H1 (cell line): ENCODE data around the gene LCA5. TPM values are rescaled to one million over a fixed set of nuclear protein-coding genes. Genes with fewer than 3 reads are reported as not detected.

Experiments used
- CTCF ChIA-PET: fragments of 300-600 bp; sonication (Branson Sonifier 250); formaldehyde crosslinking; loops from one replicate; lab custom pipeline; 2021; ENCODE audit not compliant: partially characterized antibody; lab: Charles Lee
- POLR2A ChIA-PET: fragments of 300-600 bp; sonication (Branson Sonifier 250); formaldehyde crosslinking; loops from one replicate; lab custom pipeline; 2021; ENCODE audit warnings: inconsistent platforms; ENCODE audit not compliant: partially characterized antibody; lab: Charles Lee
- DNase-seq, 2 experiments: peaks; one replicate each; pipeline versions ENCODE4 v3.0.0 to v3.0.0-alpha.2; 2010 to 2022; ENCODE audit warnings: low spot score in 2 of 2, low read depth in 1 of 2, mixed read lengths in 1 of 2
- FAIRE-seq: peaks from 2 replicates; lab custom pipeline; 2011; peaks lifted over from hg19 to GRCh38; lab: Jason Lieb, UNC
- H2AFZ ChIP-seq: 2 replicates; pipeline ENCODE4 v1.8.1; 2012; ENCODE audit warnings: low read length, inconsistent platforms
- H2AK5ac ChIP-seq: 2 replicates; pipeline ENCODE4 v1.6.1; 2013; ENCODE audit warnings: low read depth, low read length
- H2BK120ac ChIP-seq: replicated peaks from 2 replicates; pipeline ENCODE3; 2013; ENCODE audit warnings: low read depth, low read length, inconsistent platforms
- H2BK12ac ChIP-seq: 2 replicates; pipeline ENCODE4 v1.6.1; 2013; ENCODE audit warnings: low read depth, low read length
- H2BK15ac ChIP-seq: 2 replicates; pipeline ENCODE4 v1.6.1; 2013; ENCODE audit warnings: low read length
- H2BK20ac ChIP-seq: 2 replicates; pipeline ENCODE4 v1.6.1; 2013; ENCODE audit warnings: low read length
- H2BK5ac ChIP-seq: 2 replicates; pipeline ENCODE4 v1.6.1; 2013; ENCODE audit warnings: low read depth, low read length
- H3K14ac ChIP-seq: 2 replicates; pipeline ENCODE4 v1.6.1; 2013; ENCODE audit warnings: inconsistent platforms; ENCODE audit not compliant: insufficient read length
- H3K18ac ChIP-seq: 2 replicates; pipeline ENCODE4 v1.6.1; 2013; ENCODE audit warnings: low read length; ENCODE audit errors: extremely low read depth
- H3K23ac ChIP-seq: 2 replicates; pipeline ENCODE4 v1.6.1; 2013; ENCODE audit warnings: inconsistent platforms; ENCODE audit not compliant: insufficient read length
- H3K23me2 ChIP-seq: 2 replicates; pipeline ENCODE4 v1.6.1; 2013; ENCODE audit warnings: low read depth, low read length
- H3K27ac ChIP-seq: 2 replicates; pipeline ENCODE4 v1.6.1; 2011; ENCODE audit warnings: low read depth, low read length, inconsistent platforms
- H3K27me3 ChIP-seq, 4 experiments: replicated peaks in 1 of 4; 1 replicate in 1 of 4; 2 replicates in 3 of 4; pipeline versions ENCODE4 v1.6.1 to v1.8.1; 2011 to 2013; ENCODE audit warnings: low read length in 3 of 4, mild to moderate bottlenecking in 3 of 4, inconsistent platforms in 2 of 4, mixed read lengths in 2 of 4, moderate library complexity in 1 of 4; ENCODE audit not compliant: control insufficient read depth in 3 of 4, insufficient read depth in 3 of 4; ENCODE audit errors: extremely low read depth in 1 of 4
- H3K36me3 ChIP-seq, 4 experiments: 2 replicates each; pipeline versions ENCODE4 v1.6.1 to v1.8.1; 2011 to 2013; ENCODE audit warnings: mild to moderate bottlenecking in 4 of 4, low read length in 3 of 4, moderate library complexity in 2 of 4, control low read depth in 1 of 4, inconsistent platforms in 1 of 4; ENCODE audit not compliant: insufficient read depth in 4 of 4, control insufficient read depth in 2 of 4
- H3K4ac ChIP-seq: replicated peaks from 2 replicates; pipeline ENCODE3; 2013; ENCODE audit warnings: low read length, low read depth, mixed read lengths, inconsistent platforms; ENCODE audit not compliant: insufficient read length
- H3K4me1 ChIP-seq, 4 experiments: replicated peaks in 1 of 4; 1 replicate in 1 of 4; 2 replicates in 3 of 4; pipeline versions ENCODE4 v1.6.1 to v1.8.1; 2011 to 2013; ENCODE audit warnings: low read length in 3 of 4, inconsistent platforms in 2 of 4, mixed read lengths in 1 of 4; ENCODE audit not compliant: insufficient read depth in 4 of 4, control insufficient read depth in 3 of 4
- H3K4me2 ChIP-seq, 2 experiments: 2 replicates each; pipeline versions ENCODE4 v1.6.1 to v1.8.1; 2011 to 2013; ENCODE audit warnings: low read depth in 2 of 2, low read length in 2 of 2, control low read depth in 1 of 2, inconsistent platforms in 1 of 2, mild to moderate bottlenecking in 1 of 2; ENCODE audit not compliant: insufficient read depth in 1 of 2
- H3K4me3 ChIP-seq, 4 experiments: fragments of 200-600, 300-600 bp in 1 of 4; sonication (generic), shearing (Covaris generic), sonication (Bioruptor Twin) in 1 of 4; 2 replicates each; pipeline versions ENCODE4 v1.5.1 to v1.8.1; 2011 to 2016; ENCODE audit warnings: low read length in 4 of 4, low read depth in 3 of 4, control low read depth in 2 of 4, inconsistent platforms in 2 of 4, mild to moderate bottlenecking in 2 of 4, mixed read lengths in 1 of 4, moderate library complexity in 1 of 4; ENCODE audit not compliant: insufficient read depth in 2 of 4; ENCODE audit errors: extremely low read depth in 1 of 4
- H3K56ac ChIP-seq: replicated peaks from 2 replicates; pipeline ENCODE3; 2013; ENCODE audit warnings: low read depth, mild to moderate bottlenecking, mixed read lengths, low read length, inconsistent platforms; ENCODE audit not compliant: insufficient read length
- H3K79me1 ChIP-seq: 2 replicates; pipeline ENCODE4 v1.6.1; 2013; ENCODE audit warnings: low read depth, low read length, control low read depth
- H3K79me2 ChIP-seq, 2 experiments: 2 replicates each; pipeline versions ENCODE4 v1.6.1 to v1.8.1; 2012 to 2013; ENCODE audit warnings: low read length in 2 of 2, mild to moderate bottlenecking in 2 of 2, inconsistent platforms in 1 of 2; ENCODE audit not compliant: insufficient read depth in 2 of 2, control insufficient read depth in 1 of 2
- H3K9ac ChIP-seq, 4 experiments: replicated peaks in 1 of 4; 1 replicate in 1 of 4; 2 replicates in 3 of 4; pipeline versions ENCODE4 v1.6.1 to v1.8.1; 2011 to 2013; ENCODE audit warnings: low read depth in 3 of 4, low read length in 3 of 4, control low read depth in 2 of 4, mild to moderate bottlenecking in 2 of 4, moderate library complexity in 2 of 4, inconsistent platforms in 1 of 4; ENCODE audit errors: extremely low read depth in 1 of 4
- H3K9me3 ChIP-seq, 2 experiments: 2 replicates each; pipeline versions ENCODE4 v1.6.1 to v1.8.1; 2012 to 2013; ENCODE audit warnings: mild to moderate bottlenecking in 2 of 2, moderate library complexity in 2 of 2, control low read depth in 1 of 2, inconsistent platforms in 1 of 2, low read depth in 1 of 2, low read length in 1 of 2, mixed read lengths in 1 of 2; ENCODE audit not compliant: insufficient read depth in 2 of 2
- H4K20me1 ChIP-seq, 2 experiments: replicated peaks in 1 of 2; 2 replicates each; pipeline versions ENCODE3 to v1.8.1; 2011 to 2013; ENCODE audit warnings: inconsistent platforms in 2 of 2, low read length in 2 of 2, mild to moderate bottlenecking in 1 of 2; ENCODE audit not compliant: insufficient read depth in 2 of 2, control insufficient read depth in 1 of 2
- H4K5ac ChIP-seq: 2 replicates; pipeline ENCODE4 v1.6.1; 2013; ENCODE audit warnings: low read length, low read depth, mixed read lengths, inconsistent platforms; ENCODE audit not compliant: insufficient read length
- H4K8ac ChIP-seq: 2 replicates; pipeline ENCODE4 v1.8.0; 2013; ENCODE audit warnings: mild to moderate bottlenecking, moderate library complexity, low read length, inconsistent platforms; ENCODE audit not compliant: insufficient read depth; ENCODE audit errors: extremely low read depth
- H4K91ac ChIP-seq: replicated peaks from 2 replicates; pipeline ENCODE3; 2013; ENCODE audit warnings: low read length, mixed read lengths, inconsistent platforms; ENCODE audit not compliant: insufficient read length
- BRCA1 ChIP-seq: IDR thresholded peaks from 2 replicates; pipeline ENCODE4 v1.6.1; 2012; ENCODE audit warnings: low read depth, low read length, improper control_type of control experiment
- CBX5 ChIP-seq: fragments of 300-800, 300-1000 bp; sonication (generic); IDR thresholded peaks from 2 replicates; pipeline ENCODE4 v1.7.1; 2016; ENCODE audit warnings: antibody characterized with exemption, low read length, low read depth
- CHD1 ChIP-seq: IDR thresholded peaks from 2 replicates; pipeline ENCODE4 v1.6.1; 2012; ENCODE audit warnings: low read depth, low read length, improper control_type of control experiment
- EGR1 ChIP-seq: IDR thresholded peaks from 2 replicates; pipeline ENCODE4 v1.6.1; 2011; ENCODE audit warnings: low read depth, low read length, borderline replicate concordance
- EP300 ChIP-seq, 2 experiments: IDR thresholded peaks; 1 replicate in 1 of 2; 2 replicates in 1 of 2; pipeline ENCODE4 v1.6.1; 2011 to 2012; ENCODE audit warnings: low read depth in 2 of 2, low read length in 2 of 2, mild to moderate bottlenecking in 2 of 2, borderline replicate concordance in 1 of 2, inconsistent platforms in 1 of 2, moderate library complexity in 1 of 2
- EZH2 ChIP-seq: fragments of 200-600 bp; sonication (generic); IDR thresholded peaks from 2 replicates; pipeline ENCODE4 v1.7.1; 2012; ENCODE audit warnings: low read depth, mild to moderate bottlenecking, moderate library complexity, low read length, inconsistent platforms; ENCODE audit not compliant: severe bottlenecking
- GTF2F1 ChIP-seq: IDR thresholded peaks from 2 replicates; pipeline ENCODE4 v1.6.1; 2012; ENCODE audit warnings: low read depth, low read length, improper control_type of control experiment, borderline replicate concordance
- HDAC6 ChIP-seq: IDR thresholded peaks from one replicate; pipeline ENCODE4 v1.7.1; 2012; ENCODE audit warnings: low read depth, mild to moderate bottlenecking, inconsistent platforms, low read length, moderate library complexity
- MAFK ChIP-seq: IDR thresholded peaks from 2 replicates; pipeline ENCODE4 v1.6.1; 2012; ENCODE audit warnings: low read depth, mild to moderate bottlenecking, improper control_type of control experiment, low read length
- POU5F1 ChIP-seq: IDR thresholded peaks from 2 replicates; pipeline ENCODE4 v1.6.1; 2011; ENCODE audit warnings: low read depth, mild to moderate bottlenecking, low read length, moderate library complexity
- RBBP5 ChIP-seq: IDR thresholded peaks from 2 replicates; pipeline ENCODE4 v1.7.1; 2012; ENCODE audit warnings: low read depth, mild to moderate bottlenecking, inconsistent platforms, low read length, moderate library complexity, borderline replicate concordance
- SIX5 ChIP-seq: IDR thresholded peaks from 2 replicates; pipeline ENCODE4 v1.6.1; 2011; ENCODE audit warnings: mild to moderate bottlenecking, low read depth, low read length
- WGBS, 2 experiments: shearing (Covaris generic) in 1 of 2; methylation state at CpG; one replicate each; pipeline versions ENCODE4 v1.1.6 to v1.1.7; 2013 to 2015; ENCODE audit warnings: low lambda C conversion rate in 2 of 2, mixed read lengths in 2 of 2, inconsistent platforms in 1 of 2, low coverage in 1 of 2, missing lambda C conversion rate in 1 of 2; ENCODE audit not compliant: insufficient replicate concordance in 2 of 2, insufficient coverage in 1 of 2, insufficient read length in 1 of 2; ENCODE audit errors: extremely low coverage in 1 of 2, missing lambda C conversion rate in 1 of 2; 5-methylcytosine and 5-hydroxymethylcytosine counted together
- polyA plus RNA-seq, 7 experiments: library from polyadenylated mRNA; depleted of rRNA in 3 of 7; stranded (reverse) in 5 of 7; unstranded in 2 of 7; fragments of >200 nt in 5 of 7; fragments of 200-250 nt in 2 of 7; gene quantifications; 1 replicate in 5 of 7; 2 replicates in 1 of 7; 4 replicates in 1 of 7; pipeline versions ENCODE4 v1.2.1 to v1.2.3, GENCODE V29; 2011 to 2013; ENCODE audit warnings: missing spikeins in 2 of 7, mixed read lengths in 2 of 7
- total RNA-seq: library from RNA; stranded (reverse); fragmentation: NEBNext Ultra II Directional; extraction: Animal tissue kit (Norgen Biotek cat#: 25700); gene quantifications from 2 replicates; pipeline ENCODE4 v1.2.1, GENCODE V29; 2021
- TF ChIP-seq, protein P1 (sequence below): IDR thresholded peaks from 2 replicates; pipeline ENCODE4 v1.6.1; 2012; ENCODE audit warnings: low read length, inconsistent platforms

Gene LCA5
- total and polyA plus RNA-seq, 2 of the 8 experiments (the other 6 are each of a cell fraction or from before 2014, with no cell fraction given) = 0.44 to 3.6 TPM

DNA sequence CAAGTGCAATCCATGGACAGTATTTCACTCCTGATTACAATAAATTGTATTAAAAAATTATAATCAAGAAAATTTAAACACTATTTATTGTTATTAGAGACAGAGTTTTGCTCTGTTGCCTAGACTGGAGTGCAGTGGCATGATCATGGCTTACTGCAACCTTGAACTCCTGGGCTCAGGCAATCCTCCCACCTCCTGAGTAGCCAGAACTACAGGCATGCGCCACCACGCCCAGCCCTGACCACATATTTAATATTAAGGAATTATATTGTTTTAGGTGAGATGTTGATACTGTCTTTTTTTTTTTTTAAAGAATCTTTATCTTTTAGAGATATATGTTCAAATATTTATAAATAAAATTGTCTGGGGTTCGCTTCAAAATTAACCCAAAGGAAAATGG, 14.6 kb downstream of the LCA5 start:
- Histone ChIP-seq H3K14ac (no peak overlapping the region), H4K20me1 (no peaks in the 10 kb centered on the region), H2AFZ (no peak overlapping the region), H3K9ac (no peak overlapping the region), H2BK5ac (no peak overlapping the region), H2BK12ac (no peak overlapping the region), H3K79me1 (no peaks in the 10 kb centered on the region), H3K4me2 (no peak overlapping the region), H3K4me3 (no peak overlapping the region), H3K23ac (no peak overlapping the region), H4K5ac (no peak overlapping the region), H3K18ac (no peak overlapping the region), H2BK120ac (no peak overlapping the region), H3K27ac (no peak overlapping the region), H3K36me3 (no peaks in the 10 kb centered on the region), H3K4ac (no peak overlapping the region), H3K56ac (no peak overlapping the region), H3K23me2 (no peaks in the 10 kb centered on the region), H4K8ac (no peak overlapping the region), H3K79me2 (no peaks in the 10 kb centered on the region), H3K9me3 (no peaks in the 10 kb centered on the region), H2BK15ac (no peak overlapping the region), H3K27me3 (no peaks in the 10 kb centered on the region), H4K91ac (no peak overlapping the region), H2AK5ac (no peak overlapping the region), H3K4me1 (peaks cover 0 to 3% (median 1%) of the 10 kb centered on the region in 4 experiments; a peak in 3 of 7 replicates), H2BK20ac (no peak overlapping the region)
- CTCF ChIA-PET = no interaction called here
- WGBS, 2 experiments = 87% methylated on average over 3 of the region's 3 CpGs; no CpG with 5 or more reads in 1 of the 2 experiments
- no peak for FAIRE-seq
- no peak for DNase-seq
- POLR2A ChIA-PET = no interaction called here
- TF ChIP-seq RBBP5 (no peak), SIX5 (no peak), EP300 (IDR thresholded peaks at IDR 0.05; ENCODE audit: borderline replicate concordance in 1 of 2, low read depth in 2 of 2, low read length in 2 of 2) (no peak), CBX5 (no peak), GTF2F1 (no peak), CHD1 (no peak), MAFK (no peak), POU5F1 (no peak), EZH2 (no peak), BRCA1 (no peak), HDAC6 (no peak), EGR1 (no peak)
- TF ChIP-seq, protein P1, sequence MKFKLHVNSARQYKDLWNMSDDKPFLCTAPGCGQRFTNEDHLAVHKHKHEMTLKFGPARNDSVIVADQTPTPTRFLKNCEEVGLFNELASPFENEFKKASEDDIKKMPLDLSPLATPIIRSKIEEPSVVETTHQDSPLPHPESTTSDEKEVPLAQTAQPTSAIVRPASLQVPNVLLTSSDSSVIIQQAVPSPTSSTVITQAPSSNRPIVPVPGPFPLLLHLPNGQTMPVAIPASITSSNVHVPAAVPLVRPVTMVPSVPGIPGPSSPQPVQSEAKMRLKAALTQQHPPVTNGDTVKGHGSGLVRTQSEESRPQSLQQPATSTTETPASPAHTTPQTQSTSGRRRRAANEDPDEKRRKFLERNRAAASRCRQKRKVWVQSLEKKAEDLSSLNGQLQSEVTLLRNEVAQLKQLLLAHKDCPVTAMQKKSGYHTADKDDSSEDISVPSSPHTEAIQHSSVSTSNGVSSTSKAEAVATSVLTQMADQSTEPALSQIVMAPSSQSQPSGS = no peak
